ENCODE results near the gene IFNA16.
"Not testable (repeated sequence)": the region's sequence is repeated elsewhere in the genome, so short reads cannot be mapped to it uniquely, and the experiment has no call there.

Gene IFNA16

GRCh38 chr9:21194867-21195776, 22.0 kb downstream of the IFNA16 start:
- DNase-seq: not testable (repeated sequence)

GRCh38 chr9:21187487-21187886, 29.6 kb downstream of the IFNA16 start, which contains the start of gene IFNA4:
Gene IFNA4, minus strand, starts transcription at chr9:21187587. Its CDS starts 56 bp downstream, at chr9:21187531.
- DNase-seq: not testable (repeated sequence)

DNA sequence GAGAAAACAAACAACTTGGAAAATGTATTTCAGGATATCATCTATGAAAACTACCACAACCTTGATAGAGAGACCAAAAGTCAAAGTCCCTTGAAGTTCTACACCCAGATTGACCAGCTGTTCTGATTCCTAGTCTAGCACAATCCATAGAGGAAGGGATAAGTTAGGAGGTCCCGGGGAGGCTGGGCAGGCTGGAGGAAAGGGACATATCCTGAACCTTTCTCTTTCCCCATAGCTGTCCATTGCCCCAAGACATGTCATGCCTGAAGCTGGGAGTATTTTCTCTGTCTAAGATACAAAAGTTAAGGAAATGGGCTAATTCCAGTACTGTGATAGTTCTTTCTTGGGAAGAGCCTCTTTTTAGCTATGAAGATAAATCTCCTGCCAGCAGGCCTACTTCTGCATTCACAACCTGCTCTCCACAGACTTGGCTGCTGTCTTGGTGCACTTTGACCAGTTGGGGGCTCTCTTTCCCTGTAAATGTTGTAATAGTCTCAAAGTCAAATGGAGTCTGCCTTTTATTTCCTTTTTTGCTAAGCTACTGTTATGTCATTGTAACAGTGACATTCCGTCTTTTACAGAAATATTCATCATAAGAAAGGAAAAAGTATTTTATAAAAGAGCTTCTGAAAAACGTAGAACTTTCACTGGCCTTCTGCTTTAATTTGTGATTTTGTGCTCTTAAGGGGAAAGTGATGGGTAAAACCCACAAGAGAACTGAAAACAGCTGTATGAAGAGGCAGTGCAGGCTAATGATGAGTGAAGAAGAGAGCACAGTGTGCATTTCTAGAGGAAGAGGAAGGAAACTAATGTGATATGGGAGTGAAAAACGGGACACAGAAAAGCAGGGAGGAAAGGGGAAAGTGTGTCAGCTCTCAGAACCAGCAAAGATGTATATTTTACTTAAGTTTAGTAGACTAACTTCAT, 34.0 kb downstream of the IFNA16 start:
- DNase-seq: not testable (repeated sequence)

GRCh38 chr9:21174671-21175070, 42.4 kb downstream of the IFNA16 start:
- DNase-seq: no peak

- DNase-seq: no peak
These were observed 45.0 kb downstream of the IFNA16 start for GRCh38 chr9:21172156-21172555.

DNA sequence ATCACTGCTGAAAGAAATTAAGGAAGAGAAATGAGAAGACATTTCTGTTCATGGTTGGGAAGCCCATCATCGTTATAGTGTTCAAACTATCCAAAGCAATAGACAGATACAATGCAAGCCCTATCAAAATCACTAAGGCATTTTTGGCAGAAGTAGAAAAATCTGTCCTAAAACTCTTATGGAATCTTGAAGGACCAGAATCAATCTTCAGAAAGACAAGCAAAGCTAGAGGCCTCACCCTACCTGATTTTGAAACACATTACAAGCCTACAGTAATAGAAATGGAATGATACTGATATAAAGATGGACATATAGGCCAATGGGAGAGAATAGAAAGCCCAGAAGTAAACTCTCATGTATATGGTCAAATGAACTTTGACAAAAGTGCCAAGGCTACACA, 45.8 kb downstream of the IFNA16 start:
- no peak for DNase-seq

DNA sequence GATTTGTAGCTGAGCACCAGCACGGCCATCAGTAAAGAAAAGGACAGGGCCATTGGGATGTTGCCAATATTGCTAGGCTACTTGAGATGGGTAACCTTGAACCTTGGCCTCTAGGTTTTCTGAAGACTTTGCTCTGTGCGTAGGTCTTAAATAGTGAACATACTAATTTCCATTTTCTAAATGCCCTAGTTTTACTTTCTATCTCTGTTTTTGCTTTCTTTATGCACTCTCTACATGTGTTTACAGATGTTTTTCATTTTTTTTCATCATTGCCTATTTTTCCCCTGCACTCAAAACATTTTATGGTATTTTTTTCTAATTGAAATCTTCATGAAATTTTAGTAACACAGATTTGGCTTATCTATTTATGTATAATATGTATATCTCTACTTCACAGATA, 50.6 kb downstream of the IFNA16 start, which contains the start of gene IFNA21:
IFNA21 (minus strand) TSS at position 101 of the 400 bp plus-strand sequence; CDS start at position 53, 48 bp downstream.
- DNase-seq: not testable (repeated sequence)

All from NCI-H1436 treated with DMSO at 0.1 percent for 48 hours (cell line).